IPS DF 19.7 (cell line): ENCODE results near the gene PMS1.
"Not testable (repeated sequence)": the region's sequence is repeated elsewhere in the genome, so short reads cannot be mapped to it uniquely, and the experiment has no call there.

Experiments used
- DNase-seq: peaks from one replicate; pipeline ENCODE4 v3.0.0-alpha.2; 2013; ENCODE audit warnings: low read depth, low spot score

The PMS1 gene

GRCh38 chr2:189865826-189866225 lies 81.6 kb downstream of the PMS1 start:
- DNase-seq: no peak

GRCh38 chr2:189866296-189866695 lies 82.0 kb downstream of the PMS1 start:
- DNase-seq: no peak

GRCh38 chr2:189868896-189869295 lies 84.6 kb downstream of the PMS1 start:
- DNase-seq: no peak

GRCh38 chr2:189870381-189871085 lies 86.3 kb downstream of the PMS1 start:
- no peak for DNase-seq

DNA sequence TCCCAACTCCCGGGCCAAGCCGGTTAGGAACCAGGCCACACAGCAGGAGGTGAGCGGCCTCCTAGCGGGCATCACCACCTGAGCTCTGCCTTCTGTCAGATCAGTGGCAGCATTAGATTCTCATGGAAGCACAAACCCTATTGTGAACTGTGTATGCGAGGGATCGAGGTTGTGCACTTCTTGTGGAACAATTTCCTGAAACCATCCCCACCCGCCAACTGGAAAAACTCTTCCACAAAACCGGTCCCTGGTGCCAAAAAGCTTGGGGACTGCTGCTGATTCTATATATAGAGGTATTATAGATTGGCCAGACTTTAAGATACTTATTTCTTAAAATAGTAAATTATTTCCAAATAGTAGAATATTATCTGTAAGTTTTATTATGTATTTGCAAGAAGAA lies 89.4 kb downstream of the PMS1 start:
- no peak for DNase-seq

DNA sequence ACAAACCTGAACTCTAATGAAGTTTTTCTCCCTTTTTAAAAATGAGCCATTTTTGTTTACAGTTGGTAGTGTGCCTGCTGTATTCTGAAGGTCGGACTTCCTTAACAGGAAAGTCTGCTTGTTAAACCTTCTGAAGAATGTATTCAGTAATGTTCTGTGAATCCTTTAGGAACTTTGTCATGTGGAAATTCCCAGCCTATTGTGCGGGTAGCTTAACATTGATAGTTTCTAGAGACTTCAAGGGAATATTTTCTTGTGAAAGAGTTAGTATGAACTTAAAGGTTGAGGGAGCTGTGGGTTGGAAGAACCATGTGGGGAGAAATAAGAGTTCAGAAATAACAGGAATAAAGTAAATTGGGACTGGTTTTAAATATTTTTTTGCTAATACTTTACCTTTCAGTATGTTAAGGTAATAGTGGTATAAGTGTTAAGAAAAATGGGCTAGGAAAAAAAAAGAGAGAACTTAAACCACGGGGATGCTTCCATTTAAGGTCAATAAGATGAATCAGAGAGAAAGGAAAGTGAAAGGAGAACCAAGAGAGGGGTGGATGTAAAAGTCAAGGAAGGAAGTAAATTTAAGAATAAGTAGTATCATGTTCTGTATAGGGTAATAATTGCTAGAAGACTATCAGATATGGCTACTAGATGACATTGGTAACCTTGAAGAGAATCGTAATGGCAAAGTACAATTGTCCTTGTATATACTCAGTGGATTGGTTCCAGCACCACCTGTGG lies 90.5 kb downstream of the PMS1 start:
- DNase-seq: no peak

DNA sequence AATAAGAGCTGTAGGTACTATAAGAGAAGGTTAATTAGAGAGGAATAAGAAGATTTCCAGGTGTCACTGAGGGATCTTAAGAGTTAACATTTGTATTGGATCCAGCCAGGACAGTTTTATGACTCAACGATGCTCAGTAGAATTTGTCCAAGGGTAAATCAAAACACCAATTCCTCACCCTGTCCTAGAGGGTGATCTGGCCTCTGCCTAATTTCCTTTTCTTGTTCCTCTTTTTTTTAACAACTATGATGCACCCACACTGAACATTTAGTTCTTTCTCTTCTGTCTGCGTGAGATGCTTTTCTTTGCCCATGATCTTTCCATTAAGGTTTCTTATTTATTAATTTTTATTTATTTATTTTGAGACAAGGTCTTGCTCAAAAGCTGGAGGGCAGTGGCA lies 92.0 kb downstream of the PMS1 start:
- no peak for DNase-seq

DNA sequence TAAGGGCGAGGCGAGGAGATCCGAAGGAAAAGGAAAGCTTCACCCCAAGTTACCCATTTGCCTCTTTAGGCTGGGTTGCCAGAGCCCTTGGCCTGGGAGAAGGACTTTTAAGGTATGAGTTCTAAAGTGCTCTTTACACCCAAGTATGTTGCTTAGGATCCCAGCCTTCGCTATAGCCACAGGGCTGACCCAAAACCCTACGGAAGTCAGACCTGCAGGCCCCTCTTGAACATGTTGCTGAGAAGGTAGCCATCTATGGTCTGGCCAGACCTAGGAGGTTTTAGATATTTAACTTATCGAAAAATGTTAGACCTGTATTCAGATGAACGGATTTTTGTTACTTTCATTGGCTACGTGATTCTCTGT lies 95.4 kb downstream of the PMS1 start:
- DNase-seq: no peak

GRCh38 chr2:189880429-189880828 lies 96.2 kb downstream of the PMS1 start:
- DNase-seq: no peak

DNA sequence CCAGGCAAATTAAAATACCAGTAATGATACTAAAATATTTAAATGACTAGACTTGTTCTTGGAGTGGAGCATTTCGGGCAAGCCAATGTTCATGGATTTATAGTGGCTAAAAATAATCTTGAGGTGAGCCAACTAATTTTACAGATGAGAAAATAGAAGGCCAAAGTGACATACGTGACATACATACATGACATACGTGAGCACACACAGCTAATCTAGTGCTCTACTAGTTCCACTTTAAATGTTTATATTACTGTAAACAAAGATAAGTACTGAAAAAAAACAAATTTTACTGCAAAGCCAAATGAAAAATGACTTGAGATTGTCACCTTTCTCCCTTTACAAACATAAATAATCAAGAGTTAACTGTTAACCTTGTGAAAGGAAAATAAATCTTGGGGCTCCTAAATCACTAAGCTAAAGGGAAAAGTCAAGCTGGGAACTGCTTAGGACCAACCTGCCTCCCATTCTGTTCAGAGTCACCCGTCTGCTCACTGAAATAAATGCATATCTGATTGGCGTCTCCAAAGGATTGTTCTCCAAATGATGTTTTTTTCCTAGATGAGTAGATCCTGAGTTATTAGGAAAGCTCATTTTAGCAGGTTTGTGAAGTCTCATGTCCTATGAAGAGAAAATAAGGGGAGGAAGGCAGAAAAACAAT lies 96.7 kb downstream of the PMS1 start:
- no peak for DNase-seq

GRCh38 chr2:189885368-189885767 lies 101.1 kb downstream of the PMS1 start:
- DNase-seq: no peak

DNA sequence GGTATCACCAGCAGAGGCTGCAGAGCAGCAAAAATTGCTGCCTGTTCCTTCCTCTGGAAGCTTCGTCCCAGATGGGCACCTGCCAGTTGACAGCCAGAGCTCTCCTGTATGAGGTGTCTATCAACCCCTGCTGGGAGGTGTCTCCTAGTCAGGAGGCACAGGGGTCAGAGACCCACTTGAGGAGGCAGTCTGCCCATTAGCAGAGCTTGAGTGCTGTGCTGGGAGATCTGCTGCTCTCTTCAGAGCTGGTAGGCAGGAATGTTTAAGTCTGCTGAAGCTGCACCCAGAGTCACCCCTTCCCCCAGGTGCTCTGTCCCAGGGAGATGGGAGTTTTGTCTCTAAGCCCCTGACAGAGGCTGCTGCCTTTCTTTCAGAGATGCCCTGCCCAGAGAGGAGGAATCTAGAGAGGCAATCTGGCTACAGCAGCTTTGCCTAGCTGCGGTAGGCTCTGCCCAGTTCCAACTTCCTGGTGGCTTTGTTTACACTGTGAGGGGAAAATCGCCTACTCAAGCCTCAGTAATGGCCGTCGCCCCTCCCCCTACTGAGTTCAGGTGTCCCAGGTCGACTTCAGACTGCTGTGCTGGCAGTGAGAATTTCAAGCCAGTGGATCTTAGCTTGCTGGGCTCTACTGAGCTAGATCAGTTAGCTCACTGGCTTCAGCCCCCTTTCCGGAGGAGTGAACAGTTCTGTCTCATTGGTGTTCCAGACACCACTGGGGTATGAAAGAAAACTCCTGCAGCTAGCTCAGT lies 108.5 kb downstream of the PMS1 start:
- not testable (repeated sequence) for DNase-seq

GRCh38 chr2:189896809-189897208 lies 112.6 kb downstream of the PMS1 start:
- DNase-seq: no peak

DNA sequence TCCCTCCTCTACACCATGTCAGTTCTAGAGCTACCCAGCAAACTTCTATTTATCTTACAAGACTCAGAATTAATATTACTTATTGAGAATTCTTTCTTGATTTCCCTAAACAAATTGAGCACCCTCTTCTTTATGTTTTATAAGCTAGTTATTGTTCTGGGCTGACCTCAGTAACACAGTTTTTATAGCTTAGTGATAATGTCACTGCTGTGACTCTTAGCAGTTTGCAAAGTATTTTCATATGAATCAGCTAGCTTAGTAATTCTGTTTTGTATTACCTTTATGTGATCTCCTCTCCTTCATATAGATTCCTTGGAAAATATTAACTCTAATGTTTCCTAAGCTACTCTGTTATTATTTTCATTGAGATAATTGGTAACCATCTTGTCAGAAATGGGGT lies 114.9 kb downstream of the PMS1 start:
- no peak for DNase-seq

DNA sequence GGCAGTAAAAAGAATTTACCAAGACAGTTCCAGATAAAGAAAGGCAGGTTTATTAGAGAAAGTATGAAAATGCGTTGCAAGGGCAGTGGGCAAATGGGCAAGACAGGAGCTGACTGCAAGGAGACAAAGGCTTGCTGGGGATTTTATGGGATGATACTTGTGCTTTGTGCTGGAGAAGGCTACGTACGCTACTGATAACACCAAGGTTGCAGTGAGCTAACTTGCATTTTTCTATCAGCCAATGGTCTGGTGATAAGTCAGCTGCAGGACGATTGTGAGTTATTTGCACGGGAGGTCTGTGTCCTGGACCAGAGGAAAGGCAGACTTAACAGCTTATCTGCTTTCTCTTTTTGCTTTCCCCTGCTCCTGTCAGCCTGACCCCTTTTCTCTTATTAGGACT lies 116.5 kb downstream of the PMS1 start:
- DNase-seq: no peak

DNA sequence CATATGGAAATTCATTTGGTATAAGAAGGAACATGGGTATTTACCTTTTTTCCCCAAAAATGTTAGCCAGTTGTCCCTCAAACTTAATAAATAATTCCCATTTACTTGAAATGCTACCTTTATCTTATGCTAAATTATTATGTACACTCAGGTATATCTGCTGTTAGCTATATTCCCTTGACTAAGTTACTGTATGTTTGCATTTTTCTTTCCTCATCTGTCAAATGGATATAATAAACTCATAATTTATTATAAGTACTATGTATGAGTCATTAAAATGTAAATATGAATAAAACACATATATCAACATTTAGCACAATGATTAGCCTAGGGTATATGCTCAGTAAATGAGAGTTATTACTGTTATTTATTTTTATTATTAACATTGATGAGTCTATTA lies 117.4 kb downstream of the PMS1 start:
- DNase-seq: no peak

- DNase-seq: no peak
These were observed 129.6 kb downstream of the PMS1 start for GRCh38 chr2:189913821-189914220.

DNA sequence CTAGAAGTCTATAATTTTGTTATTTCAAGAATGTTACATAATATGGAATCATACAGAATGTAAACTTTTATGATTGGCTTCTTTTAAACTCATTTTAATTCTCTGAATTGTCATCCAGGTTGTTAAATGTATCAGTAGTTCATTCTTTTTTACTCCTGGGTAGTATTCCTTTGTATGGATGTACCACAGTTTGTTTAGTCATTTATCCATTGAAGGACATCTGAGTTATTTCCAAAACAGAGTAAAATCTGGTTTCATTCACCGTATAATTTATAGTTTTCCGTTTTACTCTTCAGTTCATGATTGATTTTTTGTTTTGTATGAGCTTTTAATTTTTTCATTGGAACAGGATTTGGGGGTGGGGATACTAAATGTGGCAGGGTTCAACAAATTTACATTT lies 132.4 kb downstream of the PMS1 start:
- no peak for DNase-seq
